IPS-18a (cell line): Measurements from ENCODE around the gene ETV2.
A peak's percentile ranks its signal among the peaks of the same experiment; 100 is the strongest.
"Not testable (repeated sequence)": the region's sequence is repeated elsewhere in the genome, so short reads cannot be mapped to it uniquely, and the experiment has no call there.

Experiments
- H3K27ac ChIP-seq: one replicate; pipeline ENCODE4 v1.5.1; 2013; ENCODE audit warnings: low read length
- H3K27me3 ChIP-seq: one replicate; pipeline ENCODE4 v1.6.1; 2013; ENCODE audit warnings: mild to moderate bottlenecking, low read length; ENCODE audit not compliant: control insufficient read depth, insufficient read depth
- H3K36me3 ChIP-seq: one replicate; pipeline ENCODE4 v1.6.1; 2013; ENCODE audit warnings: low read depth, low read length; ENCODE audit not compliant: control insufficient read depth
- H3K4me1 ChIP-seq: one replicate; pipeline ENCODE4 v1.6.1; 2013; ENCODE audit warnings: low read depth, low read length; ENCODE audit not compliant: control insufficient read depth
- H3K4me3 ChIP-seq: one replicate; pipeline ENCODE4 v1.5.1; 2013; ENCODE audit warnings: low read length
- H3K9ac ChIP-seq: one replicate; pipeline ENCODE4 v1.6.1; 2013; ENCODE audit warnings: mild to moderate bottlenecking, low read length, moderate library complexity
- H3K9me3 ChIP-seq: one replicate; pipeline ENCODE4 v1.6.1; 2013; ENCODE audit warnings: low read depth, low read length; ENCODE audit not compliant: control insufficient read depth

Gene ETV2

GRCh38 chr19:35641515-35642151 is at the start of gene ETV2:
ETV2 (plus strand) TSS chr19:35641745; CDS start chr19:35642461, 716 bp downstream.
- H3K27ac ChIP-seq: no peak within 1 kb of the TSS
- H3K9ac ChIP-seq: no peak within 1 kb of the TSS
- H3K36me3 ChIP-seq: peaks cover 15% of the 10 kb centered on the region
- H3K9me3 ChIP-seq: no peaks in the 10 kb centered on the region
- H3K4me1 ChIP-seq: peaks cover 16% of the 10 kb centered on the region
- H3K27me3 ChIP-seq: peaks cover 16% of the 10 kb centered on the region
- H3K4me3 ChIP-seq: peak within 1 kb of the TSS; percentile 28

GRCh38 chr19:35592226-35592625 is 49.3 kb upstream of the ETV2 start:
- H3K4me1 ChIP-seq: no peaks in the 10 kb centered on the region
- no peak overlapping the region for H3K9ac ChIP-seq
- H3K27ac ChIP-seq: no peak overlapping the region
- H3K36me3 ChIP-seq: no peaks in the 10 kb centered on the region
- no peak overlapping the region for H3K4me3 ChIP-seq
- no peaks in the 10 kb centered on the region for H3K9me3 ChIP-seq
- H3K27me3 ChIP-seq: peaks cover 10% of the 10 kb centered on the region

- not testable (repeated sequence) for H3K4me3 ChIP-seq, H3K36me3 ChIP-seq, H3K4me1 ChIP-seq, H3K9me3 ChIP-seq, H3K27me3 ChIP-seq, H3K27ac ChIP-seq, H3K9ac ChIP-seq
Observed at GRCh38 chr19:35595026-35595425, 46.5 kb upstream of the ETV2 start.

GRCh38 chr19:35595928-35596327 is 45.6 kb upstream of the ETV2 start:
- Histone ChIP-seq H3K36me3 (no peaks in the 10 kb centered on the region), H3K9me3 (no peaks in the 10 kb centered on the region), H3K4me3 (no peak overlapping the region), H3K27me3 (no peaks in the 10 kb centered on the region), H3K27ac (no peak overlapping the region), H3K9ac (no peak overlapping the region), H3K4me1 (no peaks in the 10 kb centered on the region)

GRCh38 chr19:35596366-35596999 is 45.1 kb upstream of the ETV2 start:
- Histone ChIP-seq H3K36me3 (no peaks in the 10 kb centered on the region), H3K27me3 (no peaks in the 10 kb centered on the region), H3K9me3 (no peaks in the 10 kb centered on the region), H3K9ac (no peak overlapping the region), H3K4me3 (no peak overlapping the region), H3K27ac (no peak overlapping the region), H3K4me1 (no peaks in the 10 kb centered on the region)

GRCh38 chr19:35601971-35602370 is 39.6 kb upstream of the ETV2 start:
- Histone ChIP-seq H3K9ac (no peak overlapping the region), H3K36me3 (no peaks in the 10 kb centered on the region), H3K4me1 (no peaks in the 10 kb centered on the region), H3K27ac (no peak overlapping the region), H3K27me3 (no peaks in the 10 kb centered on the region), H3K9me3 (no peaks in the 10 kb centered on the region), H3K4me3 (no peak overlapping the region)

- not testable (repeated sequence) for H3K27ac ChIP-seq, H3K4me3 ChIP-seq, H3K9me3 ChIP-seq, H3K36me3 ChIP-seq, H3K27me3 ChIP-seq, H3K9ac ChIP-seq, H3K4me1 ChIP-seq
Observed at GRCh38 chr19:35604436-35604835, 37.1 kb upstream of the ETV2 start.

GRCh38 chr19:35607170-35607569 is 34.4 kb upstream of the ETV2 start:
- H3K36me3 ChIP-seq: not testable (repeated sequence)

GRCh38 chr19:35607661-35608060 is 33.9 kb upstream of the ETV2 start:
- H3K27ac ChIP-seq: no peak overlapping the region
- no peaks in the 10 kb centered on the region for H3K36me3 ChIP-seq
- H3K4me3 ChIP-seq: no peak overlapping the region
- no peaks in the 10 kb centered on the region for H3K4me1 ChIP-seq
- no peak overlapping the region for H3K9ac ChIP-seq
- H3K9me3 ChIP-seq: no peaks in the 10 kb centered on the region
- peaks cover 6% of the 10 kb centered on the region for H3K27me3 ChIP-seq

More at GRCh38 chr19:35607170-35607569, 34.4 kb upstream of the ETV2 start:
- H3K9me3 ChIP-seq, H3K27me3 ChIP-seq, H3K4me1 ChIP-seq, H3K27ac ChIP-seq, H3K9ac ChIP-seq, H3K4me3 ChIP-seq: not testable (repeated sequence)

GRCh38 chr19:35608251-35608650 is 33.3 kb upstream of the ETV2 start:
- Histone ChIP-seq H3K9me3 (no peaks in the 10 kb centered on the region), H3K9ac (no peak overlapping the region), H3K36me3 (no peaks in the 10 kb centered on the region), H3K27ac (no peak overlapping the region), H3K27me3 (peaks cover 6% of the 10 kb centered on the region), H3K4me3 (no peak overlapping the region), H3K4me1 (no peaks in the 10 kb centered on the region)

- Histone ChIP-seq H3K9ac (no peak overlapping the region), H3K27ac (no peak overlapping the region), H3K36me3 (no peaks in the 10 kb centered on the region), H3K9me3 (no peaks in the 10 kb centered on the region), H3K4me1 (no peaks in the 10 kb centered on the region), H3K27me3 (peaks cover 6% of the 10 kb centered on the region), H3K4me3 (no peak overlapping the region)
Observed at GRCh38 chr19:35609851-35610353, 31.6 kb upstream of the ETV2 start.

- peaks cover 6% of the 10 kb centered on the region for H3K27me3 ChIP-seq
- no peak overlapping the region for H3K27ac ChIP-seq
Observed at GRCh38 chr19:35612224-35612558, 29.4 kb upstream of the ETV2 start.

More at GRCh38 chr19:35612224-35612558, 29.4 kb upstream of the ETV2 start:
- no peak overlapping the region for H3K9ac ChIP-seq
- no peaks in the 10 kb centered on the region for H3K4me1 ChIP-seq
- no peaks in the 10 kb centered on the region for H3K9me3 ChIP-seq
- H3K4me3 ChIP-seq: peak overlapping the region; percentile 93
- H3K36me3 ChIP-seq: peaks cover 7% of the 10 kb centered on the region
